Measurements from ENCODE around the gene IL23R. TPM values are rescaled to one million over a fixed set of nuclear protein-coding genes. Genes with fewer than 3 reads are reported as not detected.
"Not testable (repeated sequence)": the region's sequence is repeated elsewhere in the genome, so short reads cannot be mapped to it uniquely, and the experiment has no call there.

IL23R gene
- polyA plus RNA-seq, 1 of the 3 experiments (the other 2 are of a cell fraction) = not detected

DNA sequence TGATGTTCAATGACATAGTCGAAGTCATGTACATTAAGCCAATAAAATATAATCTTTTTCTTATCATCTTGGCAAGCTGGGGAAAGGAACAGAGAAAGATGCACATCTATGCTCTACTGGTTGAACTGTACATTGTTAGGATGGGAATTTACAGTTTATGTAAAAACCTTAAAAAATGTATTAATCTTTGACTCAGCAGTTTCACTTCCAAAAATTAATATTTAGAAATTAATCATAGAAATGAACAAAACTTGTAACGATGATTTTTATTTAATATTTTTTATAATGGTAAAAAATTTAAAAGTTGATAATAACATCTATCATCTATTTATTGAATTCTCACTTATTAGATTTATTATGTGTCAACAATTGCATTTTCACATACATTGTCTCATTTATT lies 25.8 kb upstream of the IL23R start:
- ChIA-PET POLR2A (no interaction called here), CTCF (interaction anchor here (1.0 to 2.1 kb wide), 2 partner anchors 9 to 145 kb away, joined by 3 to 10 read pairs; no protein-coding TSS in a partner anchor)

GRCh38 chr1:67141832-67142231 lies 24.4 kb upstream of the IL23R start:
- H3K79me2 ChIP-seq (ENCODE audit: insufficient read depth); H3K36me3 ChIP-seq (replicated peaks in 1 of 2; ENCODE audit: control insufficient read depth in 1 of 2, insufficient read depth in 2 of 2, low read length in 1 of 2); H3K9ac ChIP-seq; H3F3A ChIP-seq (replicated peaks; ENCODE audit: insufficient read depth); DNase-seq; H3K27ac ChIP-seq (ENCODE audit: low read depth in 2 of 2, low read length in 1 of 2); H3K9me3 ChIP-seq; H3K27me3 ChIP-seq (ENCODE audit: insufficient read depth); H3K9me2 ChIP-seq; H4K20me1 ChIP-seq (ENCODE audit: insufficient read depth); H3K4me3 ChIP-seq (ENCODE audit: low read depth in 2 of 2, low read length in 1 of 2); H3K4me1 ChIP-seq (ENCODE audit: control insufficient read depth in 1 of 2, insufficient read depth in 2 of 2, low read depth in 1 of 2, low read length in 1 of 2); POLR2A ChIA-PET; H3K4me2 ChIP-seq; H2AFZ ChIP-seq (ENCODE audit: low read depth): not testable (repeated sequence)
- 54% methylated on average over 3 of the region's 3 CpGs for WGBS (ENCODE audit: low lambda C conversion rate)
- CTCF ChIA-PET = interaction anchor here (0.7 to 2.1 kb wide), 4 partner anchors 14 to 392 kb away, joined by 3 to 10 read pairs (median 3); no protein-coding TSS in a partner anchor

More for the DNA sequence above, 25.8 kb upstream of the IL23R start:
- WGBS (ENCODE audit: low lambda C conversion rate) = 38% methylated on average over 2 of the region's 2 CpGs
- TF ChIP-seq EZH2phosphoT487 (IDR thresholded peaks at IDR 0.05; ENCODE audit: borderline replicate concordance, low read depth) = no peak
- TF ChIP-seq RFX5 (IDR thresholded peaks at IDR 0.05; ENCODE audit: low read length) = no peak
- no peak for TF ChIP-seq REST (IDR thresholded peaks at IDR 0.05; ENCODE audit: low read depth, low read length)
- TF ChIP-seq ZBTB33 (IDR thresholded peaks at IDR 0.05; ENCODE audit: borderline replicate concordance, low read depth) = no peak
- no peak for TF ChIP-seq TAF1 (IDR thresholded peaks at IDR 0.05; ENCODE audit: borderline replicate concordance, low read depth, low read length)
- TF ChIP-seq SIN3A (IDR thresholded peaks at IDR 0.05; ENCODE audit: borderline replicate concordance, low read depth, low read length) = no peak
- TF ChIP-seq MAX (IDR thresholded peaks at IDR 0.05; ENCODE audit: low read depth) = no peak
- TF ChIP-seq, protein P1, sequence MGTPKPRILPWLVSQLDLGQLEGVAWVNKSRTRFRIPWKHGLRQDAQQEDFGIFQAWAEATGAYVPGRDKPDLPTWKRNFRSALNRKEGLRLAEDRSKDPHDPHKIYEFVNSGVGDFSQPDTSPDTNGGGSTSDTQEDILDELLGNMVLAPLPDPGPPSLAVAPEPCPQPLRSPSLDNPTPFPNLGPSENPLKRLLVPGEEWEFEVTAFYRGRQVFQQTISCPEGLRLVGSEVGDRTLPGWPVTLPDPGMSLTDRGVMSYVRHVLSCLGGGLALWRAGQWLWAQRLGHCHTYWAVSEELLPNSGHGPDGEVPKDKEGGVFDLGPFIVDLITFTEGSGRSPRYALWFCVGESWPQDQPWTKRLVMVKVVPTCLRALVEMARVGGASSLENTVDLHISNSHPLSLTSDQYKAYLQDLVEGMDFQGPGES (IDR thresholded peaks at IDR 0.05; ENCODE audit: low read depth, low read length) = no peak
- TF ChIP-seq RXRA (IDR thresholded peaks at IDR 0.05; ENCODE audit: borderline replicate concordance, low read depth) = no peak
- no peak for TF ChIP-seq RAD21 (IDR thresholded peaks at IDR 0.05; ENCODE audit: low read length)
- H3K27me3 ChIP-seq (ENCODE audit: insufficient read depth) = no peaks in the 10 kb centered on the region
- no peak overlapping the region for H3K4me3 ChIP-seq (ENCODE audit: low read depth in 2 of 2, low read length in 1 of 2)
- no peaks in the 10 kb centered on the region for H3F3A ChIP-seq (replicated peaks; ENCODE audit: insufficient read depth)
- no peaks in the 10 kb centered on the region for H3K4me1 ChIP-seq (ENCODE audit: control insufficient read depth in 1 of 2, insufficient read depth in 2 of 2, low read depth in 1 of 2, low read length in 1 of 2)
- H3K9me2 ChIP-seq = no peaks in the 10 kb centered on the region
- no peak overlapping the region for H3K27ac ChIP-seq (ENCODE audit: low read depth in 2 of 2, low read length in 1 of 2)
- H4K20me1 ChIP-seq (ENCODE audit: insufficient read depth) = no peaks in the 10 kb centered on the region
- no peak for DNase-seq
- no peaks in the 10 kb centered on the region for H3K9me3 ChIP-seq
- H3K79me2 ChIP-seq (ENCODE audit: insufficient read depth) = no peaks in the 10 kb centered on the region
- H2AFZ ChIP-seq (ENCODE audit: low read depth) = no peak overlapping the region
- H3K9ac ChIP-seq = no peak overlapping the region
- H3K4me2 ChIP-seq = no peak overlapping the region
- no peaks in the 10 kb centered on the region for H3K36me3 ChIP-seq (replicated peaks in 1 of 2; ENCODE audit: control insufficient read depth in 1 of 2, insufficient read depth in 2 of 2, low read length in 1 of 2)

Measured in SK-N-SH (cell line).